ENCODE measurements around the gene FN1.

- TF ChIP-seq, protein P1, sequence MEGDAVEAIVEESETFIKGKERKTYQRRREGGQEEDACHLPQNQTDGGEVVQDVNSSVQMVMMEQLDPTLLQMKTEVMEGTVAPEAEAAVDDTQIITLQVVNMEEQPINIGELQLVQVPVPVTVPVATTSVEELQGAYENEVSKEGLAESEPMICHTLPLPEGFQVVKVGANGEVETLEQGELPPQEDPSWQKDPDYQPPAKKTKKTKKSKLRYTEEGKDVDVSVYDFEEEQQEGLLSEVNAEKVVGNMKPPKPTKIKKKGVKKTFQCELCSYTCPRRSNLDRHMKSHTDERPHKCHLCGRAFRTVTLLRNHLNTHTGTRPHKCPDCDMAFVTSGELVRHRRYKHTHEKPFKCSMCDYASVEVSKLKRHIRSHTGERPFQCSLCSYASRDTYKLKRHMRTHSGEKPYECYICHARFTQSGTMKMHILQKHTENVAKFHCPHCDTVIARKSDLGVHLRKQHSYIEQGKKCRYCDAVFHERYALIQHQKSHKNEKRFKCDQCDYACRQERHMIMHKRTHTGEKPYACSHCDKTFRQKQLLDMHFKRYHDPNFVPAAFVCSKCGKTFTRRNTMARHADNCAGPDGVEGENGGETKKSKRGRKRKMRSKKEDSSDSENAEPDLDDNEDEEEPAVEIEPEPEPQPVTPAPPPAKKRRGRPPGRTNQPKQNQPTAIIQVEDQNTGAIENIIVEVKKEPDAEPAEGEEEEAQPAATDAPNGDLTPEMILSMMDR (IDR thresholded peaks at IDR 0.05; ENCODE audit: low read length): no peak
- no peak for TF ChIP-seq EZH2phosphoT487 (IDR thresholded peaks at IDR 0.05; ENCODE audit: low read length)
Measured at GRCh38 chr2:215407061-215407460, 28.8 kb downstream of the FN1 start.
